Kidney tubule cell (primary cell): Measurements from ENCODE around the gene DNAJA1.
"Not testable (repeated sequence)": the region's sequence is repeated elsewhere in the genome, so short reads cannot be mapped to it uniquely, and the experiment has no call there.

Experiments
- DNase-seq: peaks from one replicate; pipeline ENCODE4 v3.0.0-alpha.2; 2018; ENCODE audit warnings: low spot score

DNAJA1 gene

DNA sequence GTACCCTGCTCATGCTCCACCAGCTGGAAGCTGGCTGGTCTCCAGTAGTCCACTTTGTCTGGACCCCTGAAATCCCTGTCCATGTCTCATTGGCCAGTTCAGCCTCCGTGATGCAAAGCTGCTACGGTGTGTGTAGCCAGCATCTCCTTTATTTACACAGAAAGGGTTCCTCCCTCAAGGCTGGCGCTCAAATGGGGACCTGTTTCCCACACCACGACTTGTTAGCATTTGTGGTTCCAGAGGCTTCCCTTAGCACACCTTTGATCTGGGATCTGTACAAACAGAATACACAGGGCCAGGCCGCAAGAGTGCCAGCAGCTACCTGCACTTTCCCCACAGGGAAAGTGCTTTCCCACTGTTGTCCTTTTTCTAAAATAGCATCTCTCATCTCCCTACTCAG, 57.1 kb downstream of the DNAJA1 start:
- DNase-seq, result no peak

DNA sequence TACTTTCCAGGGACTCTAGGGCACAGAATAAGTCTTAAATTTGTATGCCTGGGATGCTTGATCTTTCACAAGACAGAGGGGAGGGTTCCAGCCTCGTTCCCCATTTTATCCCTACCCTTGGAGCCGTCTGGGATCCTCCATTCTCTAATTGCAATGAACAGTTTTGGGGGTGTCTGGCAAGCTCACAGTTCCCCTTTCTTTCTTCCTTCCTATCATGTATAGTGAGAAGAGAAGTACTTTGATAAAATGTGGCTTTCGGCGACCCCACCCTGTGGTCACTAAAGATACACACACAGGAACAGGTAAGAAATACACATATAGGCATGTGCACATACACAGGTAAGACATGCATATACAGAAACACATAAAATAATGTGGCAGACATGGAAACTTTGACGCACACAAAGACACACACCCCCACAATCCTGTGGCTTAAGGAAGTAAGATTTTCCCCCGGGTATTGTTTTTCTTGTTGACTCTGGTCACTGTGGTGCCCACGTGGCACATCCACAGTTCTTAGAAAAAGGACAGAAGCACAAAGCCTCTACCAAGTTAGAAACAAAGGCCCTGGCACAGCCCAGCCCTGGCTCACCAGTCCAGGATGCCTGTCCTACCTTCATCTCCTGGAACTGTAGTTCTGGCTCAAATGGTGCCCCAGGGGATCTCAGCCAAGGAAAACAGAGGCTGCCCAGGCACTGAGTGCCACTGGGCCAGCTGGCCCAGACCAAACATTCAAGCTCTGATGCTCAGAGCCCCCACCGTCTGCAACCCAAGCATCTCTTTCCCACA, 57.7 kb downstream of the DNAJA1 start:
- DNase-seq, result no peak

DNA sequence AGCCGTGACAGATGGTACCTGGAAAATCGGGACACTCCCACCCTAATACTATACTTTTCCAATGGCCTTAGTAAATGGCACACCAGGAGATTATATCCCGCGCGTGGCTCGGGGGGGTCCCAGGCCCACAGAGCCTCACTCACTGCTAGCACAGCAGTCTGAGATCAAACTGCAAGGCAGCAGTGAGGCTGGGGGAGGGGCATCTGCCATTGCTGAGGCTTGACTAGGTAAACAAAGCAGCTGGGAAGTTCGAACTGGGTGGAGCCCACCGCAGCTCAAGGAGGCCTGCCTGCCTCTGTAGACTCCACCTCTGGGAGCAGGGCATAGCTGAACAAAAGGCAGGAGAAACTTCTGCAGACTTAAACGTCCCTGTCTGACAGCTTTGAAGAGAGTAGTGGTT, 60.6 kb downstream of the DNAJA1 start:
- DNase-seq, result not testable (repeated sequence)
